Left ventricle myocardium inferior (tissue), 1 donor: ENCODE results near the gene ERRFI1. TPM values are rescaled to one million over a fixed set of nuclear protein-coding genes. Genes with fewer than 3 reads are reported as not detected.

Experiments
- DNase-seq: peaks from one replicate; pipeline ENCODE4 v3.0.0-alpha.2; 2020
- H3K27ac ChIP-seq: fragments of 200-600 bp; replicated peaks from 2 replicates; pipeline ENCODE4 v1.8.0; 2021
- H3K27me3 ChIP-seq: fragments of 200-600 bp; 2 replicates; pipeline ENCODE4 v1.8.0; 2021; ENCODE audit warnings: low read depth
- H3K36me3 ChIP-seq: fragments of 200-600 bp; 2 replicates; pipeline ENCODE4 v1.8.0; 2021
- H3K4me1 ChIP-seq: fragments of 200-600 bp; 2 replicates; pipeline ENCODE4 v1.8.0; 2021
- H3K4me3 ChIP-seq: fragments of 200-600 bp; 2 replicates; pipeline ENCODE4 v1.8.0; 2021; ENCODE audit warnings: mild to moderate bottlenecking, moderate library complexity
- H3K9me3 ChIP-seq: fragments of 200-600 bp; replicated peaks from 2 replicates; pipeline ENCODE4 v1.8.0; 2021
- CTCF ChIP-seq: fragments of 200-600 bp; IDR thresholded peaks from 2 replicates; pipeline ENCODE4 v1.8.0; 2021; ENCODE audit warnings: antibody characterized with exemption, mild to moderate bottlenecking, borderline replicate concordance
- intact Hi-C: fragments of 100-400 bp; cut with micrococcal nuclease; formaldehyde crosslinking; loops from one replicate; pipeline ENCODE4 v1.11.0; 2022
- total RNA-seq: library from RNA; stranded (reverse); fragmentation: NEBNext Ultra II Directional; extraction: Animal tissue kit (Norgen Biotek cat#: 25700); gene quantifications from one replicate; pipeline ENCODE4 v1.2.1, GENCODE V29; 2021
- donor health status: DM: no; HTN: yes; CAD: no; lungs with severe emphysema.

Gene ERRFI1
- total RNA-seq, 1 donor from 2014 or later: 10.8 TPM

- H3K36me3 ChIP-seq: peaks cover 38% of the 10 kb centered on the region
- H3K4me1 ChIP-seq: peaks cover 46% of the 10 kb centered on the region
- intact Hi-C loops: no loop called here
- peak overlapping the region; percentile 72 for H3K27ac ChIP-seq
- H3K4me3 ChIP-seq: no peak overlapping the region
- TF ChIP-seq CTCF: no peak
- no peaks in the 10 kb centered on the region for H3K9me3 ChIP-seq
- no peak for DNase-seq
- no peaks in the 10 kb centered on the region for H3K27me3 ChIP-seq
These were observed 12.3 kb downstream of the ERRFI1 start for GRCh38 chr1:8013800-8014199.

DNA sequence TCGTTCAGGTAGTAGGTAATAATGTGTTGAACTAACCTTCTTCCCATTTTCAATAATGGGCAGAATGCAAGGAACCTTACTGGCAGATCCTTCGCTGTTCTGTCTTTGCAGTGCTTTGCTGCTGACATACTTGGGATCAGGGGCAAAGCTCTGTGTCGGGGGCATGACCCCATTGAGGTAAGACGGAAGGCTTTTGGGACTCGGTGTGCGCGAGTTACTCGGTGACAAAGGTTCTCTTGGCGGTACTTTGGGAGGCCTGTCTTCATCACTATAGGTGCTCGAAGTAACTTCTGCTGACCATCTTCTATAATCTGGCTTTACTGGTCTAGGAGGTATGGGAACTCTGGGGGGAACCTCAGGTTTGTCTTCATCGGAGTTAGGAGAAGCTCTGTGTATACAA lies 12.7 kb downstream of the ERRFI1 start:
- Histone ChIP-seq H3K4me1 (peaks cover 42% of the 10 kb centered on the region), H3K27me3 (no peaks in the 10 kb centered on the region), H3K4me3 (no peak overlapping the region), H3K9me3 (no peaks in the 10 kb centered on the region), H3K36me3 (peaks cover 38% of the 10 kb centered on the region), H3K27ac (peak overlapping the region; percentile 72)
- no peak for DNase-seq
- no peak for TF ChIP-seq CTCF
- intact Hi-C loops: no loop called here

DNA sequence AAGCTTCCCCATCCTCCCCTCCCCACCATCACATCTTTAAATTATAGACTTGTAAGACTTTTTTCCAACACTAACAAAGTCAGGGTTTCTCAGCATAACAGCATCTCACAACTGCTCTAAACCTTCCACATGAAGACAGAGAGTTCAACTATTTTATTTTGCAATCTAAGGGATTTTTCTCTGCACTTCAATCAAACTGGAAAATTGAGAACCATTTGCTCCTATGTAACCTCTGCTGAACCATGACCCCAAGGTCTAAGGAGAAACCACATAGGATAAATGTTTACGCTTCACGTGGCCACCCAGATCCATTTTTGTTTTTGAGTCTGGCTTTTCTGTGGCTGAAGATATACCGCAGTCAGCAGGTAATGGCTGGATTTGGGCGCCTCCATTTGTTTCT lies 13.2 kb downstream of the ERRFI1 start:
- Histone ChIP-seq H3K27me3 (no peaks in the 10 kb centered on the region), H3K4me1 (peaks cover 38% of the 10 kb centered on the region), H3K36me3 (peaks cover 38% of the 10 kb centered on the region), H3K9me3 (no peaks in the 10 kb centered on the region), H3K4me3 (no peak overlapping the region), H3K27ac (no peak overlapping the region)
- TF ChIP-seq CTCF: no peak
- intact Hi-C loops: no loop called here
- no peak for DNase-seq

GRCh38 chr1:8011923-8012858 lies 13.9 kb downstream of the ERRFI1 start:
- intact Hi-C loops: no loop called here
- H3K27me3 ChIP-seq: no peaks in the 10 kb centered on the region
- H3K9me3 ChIP-seq: no peaks in the 10 kb centered on the region
- H3K36me3 ChIP-seq: peaks cover 38% of the 10 kb centered on the region
- no peak for TF ChIP-seq CTCF
- H3K4me3 ChIP-seq: no peak overlapping the region
- peaks cover 30% of the 10 kb centered on the region for H3K4me1 ChIP-seq
- DNase-seq: no peak
- H3K27ac ChIP-seq: no peak overlapping the region

DNA sequence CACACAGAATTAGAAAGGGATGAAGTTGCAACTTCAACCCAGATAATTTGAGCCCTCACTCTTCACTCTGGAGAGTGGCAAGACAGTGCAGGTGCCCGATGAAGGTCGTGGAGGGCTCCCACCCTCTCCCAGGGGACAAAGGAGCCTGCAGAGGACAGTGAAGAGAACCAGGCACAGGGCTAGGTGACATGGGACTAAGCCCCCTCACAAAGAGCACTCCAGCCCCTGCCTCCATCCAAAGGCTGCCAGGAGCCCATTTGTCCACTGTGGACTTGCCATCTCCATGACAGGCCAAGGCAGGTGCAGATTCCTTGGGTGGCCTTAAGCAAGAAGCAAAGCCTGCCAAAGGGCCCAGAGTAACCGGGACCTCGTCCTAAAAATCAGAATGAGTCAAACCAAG lies 15.1 kb downstream of the ERRFI1 start:
- intact Hi-C loops: no loop called here
- no peak overlapping the region for H3K4me3 ChIP-seq
- TF ChIP-seq CTCF: no peak
- no peak overlapping the region for H3K27ac ChIP-seq
- no peak for DNase-seq
- peaks cover 38% of the 10 kb centered on the region for H3K36me3 ChIP-seq
- peaks cover 25% of the 10 kb centered on the region for H3K4me1 ChIP-seq
- H3K27me3 ChIP-seq: no peaks in the 10 kb centered on the region
- H3K9me3 ChIP-seq: no peaks in the 10 kb centered on the region
